ENCODE data around the gene CRB2.

CRB2 gene

DNA sequence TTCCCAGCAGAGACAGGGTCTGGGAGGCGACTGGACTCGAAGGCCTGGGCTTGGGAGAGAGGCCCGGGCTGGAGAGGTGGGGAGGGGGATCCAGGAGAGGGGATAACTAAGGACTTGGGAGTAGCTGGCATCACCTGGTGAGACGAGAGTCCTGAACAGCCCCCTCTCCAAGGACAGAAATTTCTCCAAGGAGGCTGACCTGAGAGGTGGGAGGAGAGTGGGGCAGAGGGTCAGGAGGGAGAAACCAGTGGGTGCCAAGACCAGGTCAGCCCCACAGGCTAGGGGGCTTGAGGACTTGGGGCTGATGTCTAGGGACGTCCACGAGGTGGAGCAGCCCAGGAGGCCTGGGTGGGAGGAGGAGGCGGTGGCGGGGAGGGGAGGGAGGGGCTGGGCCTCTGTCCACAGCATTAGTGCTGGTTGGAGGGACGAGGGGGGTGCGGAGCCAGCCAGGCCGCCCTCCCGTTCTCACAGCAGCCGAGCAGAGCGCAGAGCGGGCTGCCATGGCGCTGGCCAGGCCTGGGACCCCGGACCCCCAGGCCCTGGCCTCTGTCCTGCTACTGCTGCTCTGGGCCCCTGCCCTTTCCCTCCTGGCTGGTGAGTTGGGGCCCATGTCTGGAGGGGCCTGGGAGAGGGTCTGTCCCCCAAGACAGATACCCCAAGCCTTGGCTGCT is at the start of gene CRB2:
CRB2 (plus strand) TSS at position 437 of the 671 bp plus-strand sequence; CDS start at position 501, 64 bp downstream.
- peak; percentile 94 for DNase-seq

DNA sequence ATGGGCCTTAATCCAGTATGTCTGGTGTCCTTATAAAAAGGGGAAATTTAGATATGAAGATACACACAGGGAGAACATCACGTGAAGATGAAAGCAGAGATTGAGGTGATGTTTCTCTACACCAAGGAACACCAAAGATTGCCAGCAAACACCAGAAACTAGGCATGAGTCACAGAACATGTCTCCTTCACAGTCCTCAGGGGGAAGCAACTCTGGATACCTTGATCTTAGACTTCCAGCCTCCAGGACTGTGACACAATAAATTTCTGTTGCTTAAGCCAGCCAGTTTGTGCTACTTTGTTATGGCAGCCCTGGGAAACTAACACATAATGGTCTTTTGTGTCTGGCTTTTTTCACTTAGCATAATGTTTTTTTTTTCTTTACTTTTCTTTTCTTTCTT is 46.4 kb upstream of the CRB2 start:
- no peak for DNase-seq

DNA sequence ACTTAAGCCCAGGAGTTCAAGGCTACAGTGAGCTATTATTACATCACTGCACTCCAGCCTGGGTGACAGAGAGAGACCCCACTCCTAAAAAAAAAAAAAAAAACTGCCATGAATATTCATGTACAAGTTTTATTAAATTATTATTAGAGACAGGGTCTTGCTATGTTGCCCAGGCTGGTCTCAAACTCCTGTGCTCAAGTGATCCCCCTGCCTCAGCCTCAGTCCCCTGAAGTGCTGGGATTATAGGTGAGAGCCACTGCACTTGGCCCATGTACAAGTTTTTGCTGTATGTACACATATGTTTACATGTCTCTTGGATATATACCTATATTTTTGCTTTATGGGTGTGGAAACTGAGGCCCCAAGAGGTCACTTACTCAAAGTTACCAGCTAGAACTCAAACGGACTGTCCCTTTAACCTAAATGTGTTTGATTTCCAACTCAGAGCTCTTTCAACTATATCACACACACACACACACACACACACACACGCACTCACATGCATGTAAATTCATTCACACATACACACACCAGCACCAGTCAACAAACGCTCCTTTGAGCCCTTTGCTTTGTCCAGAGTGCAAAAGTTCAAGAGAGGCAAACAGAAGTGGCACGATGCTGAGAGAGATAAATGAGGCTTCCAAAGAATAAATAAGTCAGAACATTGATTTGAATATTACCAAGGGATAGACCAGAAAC is 45.3 kb upstream of the CRB2 start:
- DNase-seq = no peak

DNA sequence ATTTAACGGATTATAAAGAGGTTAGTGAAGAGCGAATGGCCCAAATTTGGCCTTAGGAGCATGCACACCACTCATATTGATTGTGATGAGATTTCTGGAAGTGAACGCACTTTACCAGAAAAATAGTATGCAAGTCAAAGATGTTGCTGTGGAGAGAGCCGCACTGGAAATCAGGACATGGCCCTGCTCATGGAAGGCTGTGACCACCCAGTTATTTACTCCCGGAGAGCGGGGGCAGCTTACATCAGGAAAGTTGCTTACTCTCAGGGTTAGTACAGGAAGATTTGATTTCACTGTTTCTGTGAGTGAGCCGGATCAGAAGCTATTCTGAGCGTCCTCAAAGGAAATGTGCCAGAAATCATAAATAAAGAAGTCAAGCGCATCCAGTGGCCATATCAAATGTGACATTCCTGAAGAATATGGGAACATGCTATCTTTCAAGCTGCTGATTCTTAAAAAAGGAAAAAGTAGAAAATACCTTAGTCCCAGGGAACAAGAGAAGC is 44.7 kb upstream of the CRB2 start:
- no peak for DNase-seq

- DNase-seq = no peak
Measured at GRCh38 chr9:123312306-123312877, 43.6 kb upstream of the CRB2 start.

DNA sequence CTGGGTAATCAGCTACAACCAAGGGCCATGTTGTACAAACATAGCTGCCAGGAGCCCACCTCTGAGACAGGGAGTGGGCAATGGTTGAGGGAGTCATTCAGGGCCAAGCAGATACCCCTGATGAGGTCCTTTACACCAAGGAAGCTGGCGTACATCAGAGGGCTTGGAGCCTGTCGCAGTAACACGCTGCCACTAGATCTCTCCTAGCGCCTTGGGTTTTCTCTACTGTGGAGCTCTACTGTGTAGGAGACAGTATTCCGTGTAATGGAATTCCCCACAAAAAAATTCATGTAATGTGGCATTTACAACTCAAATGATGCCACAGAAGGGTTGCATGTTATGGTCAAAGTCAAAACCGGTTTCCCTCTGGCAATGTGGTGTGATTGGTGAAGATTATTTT is 41.4 kb upstream of the CRB2 start:
- no peak for DNase-seq

- no peak for DNase-seq
Measured at GRCh38 chr9:123315635-123316034, 40.4 kb upstream of the CRB2 start.

DNA sequence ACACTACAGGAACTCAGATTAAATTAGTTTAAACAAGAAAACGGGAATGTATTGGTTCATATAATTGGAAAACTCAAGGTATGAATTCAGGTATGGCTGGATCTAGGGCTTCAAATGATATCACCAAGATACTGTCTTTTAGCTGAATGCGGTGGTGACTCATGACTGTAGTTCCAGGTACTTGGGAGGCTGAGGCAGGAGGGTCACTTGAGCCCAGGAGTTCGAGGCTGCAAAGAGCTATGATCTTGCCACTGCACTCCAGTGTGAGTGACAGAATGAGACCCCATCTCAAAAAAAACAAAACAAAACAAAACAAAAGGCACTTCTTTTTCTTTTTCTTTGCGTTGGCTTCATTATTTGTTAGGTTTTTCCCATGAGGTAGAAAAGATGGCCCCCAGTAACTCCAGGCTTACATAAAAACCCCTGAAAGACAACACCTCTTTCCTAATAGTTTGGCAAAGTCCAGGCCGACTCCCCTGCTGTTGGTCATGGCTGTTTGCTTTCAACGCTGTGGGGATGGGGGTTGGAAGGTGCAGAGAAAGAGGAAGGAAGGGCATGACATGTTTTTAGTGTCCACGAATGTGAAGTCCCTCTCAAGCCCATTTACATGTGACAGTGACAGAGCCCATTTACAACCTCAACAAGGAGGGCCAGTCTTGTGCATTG is 39.8 kb upstream of the CRB2 start:
- no peak for DNase-seq

DNA sequence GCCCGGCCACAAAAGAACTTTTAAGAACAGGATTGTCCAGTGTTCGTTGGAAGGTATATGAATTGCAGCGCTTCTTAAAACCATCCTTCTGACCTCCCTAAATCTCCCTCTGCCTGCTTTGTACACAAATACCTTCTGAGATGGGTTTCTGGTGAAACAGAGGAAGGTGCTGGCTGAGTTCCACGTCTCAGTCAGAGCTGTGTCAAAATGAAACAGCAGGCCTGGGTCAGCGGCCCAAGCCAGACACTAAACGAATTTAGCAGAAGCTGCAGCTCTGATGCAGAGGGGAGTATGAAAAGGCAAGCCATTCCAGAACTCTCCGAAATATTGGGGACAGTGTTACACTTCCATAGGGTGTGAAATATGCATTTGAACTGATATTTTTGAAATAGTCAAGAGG is 37.8 kb upstream of the CRB2 start:
- DNase-seq = no peak

DNA sequence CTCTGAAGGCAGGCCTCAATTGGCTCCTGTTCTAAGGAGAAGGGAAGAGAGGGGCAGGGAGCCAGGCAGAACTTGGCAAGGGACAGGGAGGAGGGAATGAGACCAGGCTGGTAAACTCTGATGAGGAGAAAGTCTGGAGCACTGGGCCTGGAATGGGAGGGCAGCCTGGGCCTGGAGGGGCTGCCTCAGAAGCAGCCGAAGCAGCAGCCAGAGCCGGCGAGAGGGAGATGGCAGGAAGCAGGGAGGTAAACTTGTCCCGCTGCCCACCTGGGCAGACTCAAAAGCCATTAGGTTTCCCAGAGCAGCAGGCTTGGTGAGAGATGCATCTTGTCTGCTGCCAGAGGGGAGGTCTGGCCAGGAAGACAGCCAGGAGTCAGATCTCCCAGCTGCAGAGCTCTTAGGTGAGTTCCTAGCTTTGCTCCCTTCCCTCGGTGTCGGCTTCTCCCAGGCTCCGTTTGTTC is 37.0 kb upstream of the CRB2 start:
- DNase-seq = no peak

- DNase-seq = no peak
Measured at GRCh38 chr9:123319541-123320339, 36.3 kb upstream of the CRB2 start.

- no peak for DNase-seq
Measured at GRCh38 chr9:123320814-123321213, 35.2 kb upstream of the CRB2 start.

GRCh38 chr9:123321616-123322272 is 34.3 kb upstream of the CRB2 start:
- DNase-seq = no peak

- DNase-seq = no peak
Measured at GRCh38 chr9:123322273-123323195, 33.5 kb upstream of the CRB2 start.

- DNase-seq = no peak
Measured at GRCh38 chr9:123323196-123324013, 32.6 kb upstream of the CRB2 start.

DNA sequence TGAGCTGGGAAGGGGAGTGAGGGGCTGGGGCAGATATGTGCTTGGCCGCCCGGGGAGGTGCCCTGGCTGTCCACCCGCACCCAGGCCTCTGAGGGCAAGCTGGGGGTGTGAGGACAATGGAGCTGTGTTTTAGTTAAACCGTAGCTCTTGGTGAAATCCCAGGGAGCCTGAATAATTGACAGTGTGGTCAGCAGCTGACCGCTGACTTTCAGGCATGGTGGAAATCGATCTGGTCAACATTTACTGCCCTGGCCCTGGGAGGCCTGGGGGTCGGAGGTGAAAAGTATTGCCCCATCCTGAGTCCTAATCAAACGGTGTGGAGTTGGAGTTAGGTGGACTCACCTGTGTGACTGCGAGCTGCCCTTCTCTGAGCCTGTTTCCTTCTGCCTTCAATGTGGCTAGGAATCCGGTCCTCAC is 31.2 kb upstream of the CRB2 start:
- DNase-seq = no peak

GRCh38 chr9:123326187-123326586 is 29.8 kb upstream of the CRB2 start:
- DNase-seq = no peak

GRCh38 chr9:123326662-123327093 is 29.3 kb upstream of the CRB2 start:
- no peak for DNase-seq

GRCh38 chr9:123327697-123328100 is 28.3 kb upstream of the CRB2 start:
- no peak for DNase-seq
